ENCODE data around the gene SERPIND1. TPM values are rescaled to one million over a fixed set of nuclear protein-coding genes. Genes with fewer than 3 reads are reported as not detected.
A peak's percentile ranks its signal among the peaks of the same experiment; 100 is the strongest.

SERPIND1 gene
- polyA plus RNA-seq, 3 donors, result not detected

DNA sequence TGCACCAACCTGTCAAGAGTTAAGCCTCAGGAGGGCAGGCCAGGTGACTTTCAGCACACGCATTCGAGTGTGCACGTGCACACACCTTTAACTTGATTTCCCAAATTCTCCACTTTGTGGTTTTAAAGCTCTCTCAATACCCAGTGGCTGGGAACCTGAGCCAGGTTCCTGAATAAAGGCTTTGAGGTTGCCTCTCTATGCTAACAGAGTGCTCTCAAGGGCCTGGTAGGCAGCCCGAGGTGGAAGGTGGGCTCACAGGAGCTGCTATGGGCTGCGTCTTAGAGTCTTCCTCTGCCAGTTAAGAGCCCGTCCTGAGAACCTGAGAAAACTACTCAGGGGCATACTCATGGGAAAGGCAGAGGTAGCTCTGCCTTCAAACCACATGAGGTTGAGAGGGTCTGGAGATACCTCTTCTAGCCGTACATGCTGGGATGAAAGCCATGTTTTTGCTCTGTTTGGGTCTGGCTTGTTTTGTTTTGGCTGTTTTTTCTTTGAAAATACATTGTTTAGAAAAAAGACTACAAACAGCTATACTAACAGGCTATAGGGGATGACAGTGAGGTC, 11.6 kb upstream of the SERPIND1 start:
- Mint-ChIP-seq H3K4me1 (no peaks in the 10 kb centered on the region), H3K27me3 (ENCODE audit: low read depth in 3 of 3) (peaks cover 0 to 1% (median 0%) of the 10 kb centered on the region in 3 donors), H3K27ac (peak overlapping the region in 1 of 7 donors; percentile 10), H3K9me3 (no peaks in the 10 kb centered on the region), H3K36me3 (peaks cover 71 to 89% of the 10 kb centered on the region in 2 donors), H3K4me3 (no peak overlapping the region)
- Histone ChIP-seq H4K20me1 (ENCODE audit: insufficient read depth, low read length) (no peaks in the 10 kb centered on the region), H3K4me1 (ENCODE audit: control insufficient read depth in 1 of 2, insufficient read depth in 2 of 2, low read length in 2 of 2) (no peaks in the 10 kb centered on the region), H3K79me2 (ENCODE audit: insufficient read depth, low read length) (no peaks in the 10 kb centered on the region), H2AFZ (ENCODE audit: insufficient read depth, low read depth, low read length, poor library complexity, severe bottlenecking) (no peak overlapping the region), H3K27me3 (ENCODE audit: control insufficient read depth in 2 of 2, insufficient read depth in 2 of 2, low read length in 2 of 2) (no peaks in the 10 kb centered on the region), H3K27ac (ENCODE audit: low read depth in 1 of 2, low read length in 2 of 2) (no peak overlapping the region), H3K36me3 (replicated peaks in 1 of 2; ENCODE audit: control insufficient read depth in 1 of 2, insufficient read depth in 2 of 2, low read length in 2 of 2) (peaks cover 60 to 87% of the 10 kb centered on the region in 2 donors), H3K4me2 (replicated peaks; ENCODE audit: extremely low read depth, low read length, poor library complexity, severe bottlenecking) (no peak overlapping the region), H3K4me3 (replicated peaks in 1 of 3; ENCODE audit: low read depth in 2 of 3, low read length in 3 of 3) (no peak overlapping the region), H3K9me3 (replicated peaks in 1 of 2; ENCODE audit: control insufficient read depth in 1 of 2, insufficient read depth in 1 of 2, low read length in 2 of 2) (no peaks in the 10 kb centered on the region), H3K9ac (ENCODE audit: insufficient read depth, low read length, poor library complexity, severe bottlenecking) (no peak overlapping the region)
- intact Hi-C loops (cut with micrococcal nuclease), result no loop called here
- no peak for DNase-seq
- TF ChIP-seq, protein P1, sequence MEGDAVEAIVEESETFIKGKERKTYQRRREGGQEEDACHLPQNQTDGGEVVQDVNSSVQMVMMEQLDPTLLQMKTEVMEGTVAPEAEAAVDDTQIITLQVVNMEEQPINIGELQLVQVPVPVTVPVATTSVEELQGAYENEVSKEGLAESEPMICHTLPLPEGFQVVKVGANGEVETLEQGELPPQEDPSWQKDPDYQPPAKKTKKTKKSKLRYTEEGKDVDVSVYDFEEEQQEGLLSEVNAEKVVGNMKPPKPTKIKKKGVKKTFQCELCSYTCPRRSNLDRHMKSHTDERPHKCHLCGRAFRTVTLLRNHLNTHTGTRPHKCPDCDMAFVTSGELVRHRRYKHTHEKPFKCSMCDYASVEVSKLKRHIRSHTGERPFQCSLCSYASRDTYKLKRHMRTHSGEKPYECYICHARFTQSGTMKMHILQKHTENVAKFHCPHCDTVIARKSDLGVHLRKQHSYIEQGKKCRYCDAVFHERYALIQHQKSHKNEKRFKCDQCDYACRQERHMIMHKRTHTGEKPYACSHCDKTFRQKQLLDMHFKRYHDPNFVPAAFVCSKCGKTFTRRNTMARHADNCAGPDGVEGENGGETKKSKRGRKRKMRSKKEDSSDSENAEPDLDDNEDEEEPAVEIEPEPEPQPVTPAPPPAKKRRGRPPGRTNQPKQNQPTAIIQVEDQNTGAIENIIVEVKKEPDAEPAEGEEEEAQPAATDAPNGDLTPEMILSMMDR (IDR thresholded peaks at IDR 0.05), result no peak
- 100% methylated on average over 2 of the region's 7 CpGs for WGBS (ENCODE audit: insufficient coverage)

DNA sequence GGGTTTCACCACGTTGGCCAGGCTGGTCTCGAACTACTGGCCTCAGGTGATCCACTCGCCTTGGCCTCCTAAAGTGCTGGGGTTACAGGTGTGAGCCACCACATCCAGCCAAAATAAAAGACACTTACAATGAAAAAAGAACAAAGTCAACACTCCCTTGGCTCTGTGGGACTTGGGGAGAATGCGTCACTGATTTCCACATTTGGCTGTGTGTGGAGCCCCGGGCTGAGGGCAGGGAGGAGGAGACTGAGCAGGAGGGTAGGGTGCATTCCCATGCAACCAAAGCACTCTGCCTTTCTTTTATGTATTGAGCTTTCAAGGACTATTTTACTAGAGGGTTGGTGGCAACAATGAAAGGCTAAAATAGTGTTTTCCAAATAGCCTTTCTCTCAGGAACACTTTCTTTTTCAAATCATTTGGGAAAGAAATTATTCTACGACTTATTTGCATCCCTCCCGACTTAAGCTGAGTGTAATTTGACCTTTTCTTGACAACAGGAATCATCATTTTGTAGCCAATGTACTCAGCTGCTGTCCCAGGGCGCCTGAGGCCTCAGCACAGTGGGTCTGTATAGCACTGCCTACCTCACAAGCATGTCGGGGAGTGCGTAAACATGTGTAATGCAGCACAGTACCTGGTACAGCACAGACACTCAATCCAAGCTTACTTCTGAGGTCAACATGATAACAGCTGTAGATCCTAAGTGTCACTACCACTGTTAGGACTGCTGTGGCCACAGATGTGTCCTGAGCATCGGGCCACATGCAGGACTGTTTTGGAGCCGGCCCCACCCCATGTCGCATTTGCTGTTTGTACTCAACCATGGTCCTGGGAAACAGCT, 10.1 kb upstream of the SERPIND1 start:
- DNase-seq, result no peak
- H3K9me3 Mint-ChIP-seq, result peaks cover 0 to 4% (median 0%) of the 10 kb centered on the region in 7 donors
- WGBS (ENCODE audit: insufficient coverage), result 76% methylated on average over 9 of the region's 13 CpGs
- Histone ChIP-seq H3K9ac (ENCODE audit: insufficient read depth, low read length, poor library complexity, severe bottlenecking) (no peak overlapping the region), H3K79me2 (ENCODE audit: insufficient read depth, low read length) (no peaks in the 10 kb centered on the region), H3K9me3 (replicated peaks in 1 of 2; ENCODE audit: control insufficient read depth in 1 of 2, insufficient read depth in 1 of 2, low read length in 2 of 2) (no peaks in the 10 kb centered on the region), H3K27me3 (ENCODE audit: control insufficient read depth in 2 of 2, insufficient read depth in 2 of 2, low read length in 2 of 2) (no peaks in the 10 kb centered on the region), H4K20me1 (ENCODE audit: insufficient read depth, low read length) (no peaks in the 10 kb centered on the region), H2AFZ (ENCODE audit: insufficient read depth, low read depth, low read length, poor library complexity, severe bottlenecking) (no peak overlapping the region), H3K4me2 (replicated peaks; ENCODE audit: extremely low read depth, low read length, poor library complexity, severe bottlenecking) (no peak overlapping the region), H3K27ac (ENCODE audit: low read depth in 1 of 2, low read length in 2 of 2) (no peak overlapping the region), H3K36me3 (replicated peaks in 1 of 2; ENCODE audit: control insufficient read depth in 1 of 2, insufficient read depth in 2 of 2, low read length in 2 of 2) (peaks cover 58 to 77% of the 10 kb centered on the region in 2 donors), H3K4me1 (ENCODE audit: control insufficient read depth in 1 of 2, insufficient read depth in 2 of 2, low read length in 2 of 2) (no peaks in the 10 kb centered on the region), H3K4me3 (replicated peaks in 1 of 3; ENCODE audit: low read depth in 2 of 3, low read length in 3 of 3) (no peak overlapping the region)
- peaks cover 66 to 82% of the 10 kb centered on the region in 2 donors for H3K36me3 Mint-ChIP-seq
- no peak overlapping the region for H3K4me3 Mint-ChIP-seq
- intact Hi-C loops (cut with micrococcal nuclease), result no loop called here
- H3K27ac Mint-ChIP-seq, result peak overlapping the region in 3 of 7 donors; percentile 6 to 37 (median 7)
- peaks cover 2% of the 10 kb centered on the region for H3K4me1 Mint-ChIP-seq
- peaks cover 0 to 1% (median 0%) of the 10 kb centered on the region in 3 donors for H3K27me3 Mint-ChIP-seq (ENCODE audit: low read depth in 3 of 3)
- TF ChIP-seq, protein P1 (IDR thresholded peaks at IDR 0.05), result no peak

All from CD14-positive monocyte (primary cell).